GM11168 (cell line): ENCODE results near the gene GOLGA8K.
"Not testable (repeated sequence)": the region's sequence is repeated elsewhere in the genome, so short reads cannot be mapped to it uniquely, and the experiment has no call there.

ENCODE experiments used
- in situ Hi-C: fragments of 300-500 bp; cut with MboI; formaldehyde crosslinking; loops from one replicate; pipeline ENCODE4 v1.12.0; 2022; ENCODE audit warnings: low sequenced_read_pairs; ENCODE audit not compliant: unreplicated experiment

GOLGA8K gene, protein sequence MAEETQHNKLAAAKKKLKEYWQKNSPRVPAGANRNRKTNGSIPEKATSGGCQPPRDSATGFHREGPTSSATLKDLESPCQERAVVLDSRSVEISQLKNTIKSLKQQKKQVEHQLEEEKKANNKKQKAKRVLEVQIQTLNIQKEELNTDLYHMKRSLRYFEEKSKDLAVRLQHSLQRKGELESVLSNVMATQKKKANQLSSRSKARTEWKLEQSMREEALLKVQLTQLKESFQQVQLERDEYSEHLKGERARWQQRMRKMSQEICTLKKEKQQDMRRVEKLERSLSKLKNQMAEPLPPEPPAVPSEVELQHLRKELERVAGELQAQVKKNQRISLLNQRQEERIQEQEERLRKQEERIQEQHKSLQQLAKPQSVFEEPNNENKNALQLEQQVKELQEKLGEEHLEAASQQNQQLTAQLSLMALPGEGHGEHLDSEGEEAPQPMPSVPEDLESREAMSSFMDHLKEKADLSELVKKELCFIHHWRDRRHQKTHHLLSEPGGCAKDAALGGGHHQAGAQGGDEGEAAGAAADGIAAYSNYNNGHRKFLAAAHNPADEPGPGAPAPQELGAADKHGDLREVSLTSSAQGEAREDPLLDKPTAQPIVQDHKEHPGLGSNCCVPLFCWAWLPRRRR

GRCh38 chr15:32403192-32403591 is at the start of gene GOLGA8K:
Gene GOLGA8K, minus strand, starts transcription at chr15:32403292. Its CDS starts 98 bp downstream, at chr15:32403194.
- in situ Hi-C loops, result not testable (repeated sequence)

- in situ Hi-C loops, result not testable (repeated sequence)
Measured at GRCh38 chr15:32440445-32440977, 37.4 kb upstream of the GOLGA8K start.

DNA sequence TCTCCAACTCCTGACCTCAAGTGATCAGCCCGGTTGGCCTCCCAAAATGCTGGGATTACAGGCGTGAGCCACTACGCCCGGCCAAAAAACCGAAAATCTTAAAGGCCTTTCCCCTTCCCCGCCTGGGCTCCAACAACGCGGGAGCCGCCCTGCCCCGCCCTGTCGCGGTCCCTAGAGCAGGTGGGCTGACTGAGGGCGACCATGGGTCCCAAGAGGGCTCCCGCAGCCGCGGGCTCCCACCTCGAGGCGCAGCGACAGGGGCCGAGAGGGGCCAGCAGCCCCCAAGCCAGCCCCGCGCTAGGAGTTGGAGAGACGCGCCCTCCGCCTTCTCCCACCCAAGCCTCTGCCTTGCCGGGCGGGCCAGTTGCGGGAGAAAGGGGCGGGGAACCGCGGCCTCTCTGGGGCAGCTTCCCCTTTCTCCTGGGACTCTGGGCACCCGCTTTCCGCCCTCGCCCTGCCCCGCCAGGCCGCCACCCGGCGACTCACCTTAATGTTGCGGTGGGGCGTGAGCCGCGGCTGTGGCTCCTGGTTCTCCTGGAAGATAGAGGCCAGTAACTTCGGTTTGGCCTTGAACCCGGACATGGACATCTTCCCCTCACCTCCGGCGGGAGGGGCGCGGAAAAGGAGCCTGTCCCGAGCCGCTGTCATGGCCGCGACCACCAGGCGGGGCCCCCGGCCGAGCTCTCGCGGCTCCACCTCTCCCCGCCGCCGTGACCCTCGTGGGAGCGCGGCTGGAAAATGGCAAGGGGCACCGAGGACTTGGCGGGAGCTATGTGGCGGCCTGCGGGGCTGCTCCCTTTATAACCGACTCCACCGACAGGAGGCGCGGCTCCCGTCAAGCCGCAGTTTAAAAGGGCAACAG is 31.2 kb upstream of the GOLGA8K start:
- in situ Hi-C loops, result not testable (repeated sequence)

DNA sequence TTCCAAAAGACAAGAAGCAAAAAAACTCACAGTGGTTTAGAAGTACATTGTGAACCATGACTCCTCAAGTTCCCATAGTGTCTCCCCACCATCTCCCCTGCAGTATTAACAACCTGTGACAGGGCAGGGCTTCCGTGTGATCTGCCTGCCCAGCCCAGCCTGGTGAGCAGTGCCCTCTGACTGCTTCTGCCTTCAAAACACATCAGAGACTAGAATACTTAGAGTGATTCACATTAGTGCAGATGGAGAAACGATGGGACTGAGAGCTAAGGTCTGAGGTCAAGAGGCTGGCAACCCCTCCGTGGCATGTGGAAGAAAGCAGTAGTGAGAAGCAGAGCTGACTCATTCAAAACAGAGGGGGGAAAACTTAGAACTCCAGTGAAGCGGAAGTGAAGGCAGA is 24.5 kb upstream of the GOLGA8K start:
- in situ Hi-C loops, result not testable (repeated sequence)

DNA sequence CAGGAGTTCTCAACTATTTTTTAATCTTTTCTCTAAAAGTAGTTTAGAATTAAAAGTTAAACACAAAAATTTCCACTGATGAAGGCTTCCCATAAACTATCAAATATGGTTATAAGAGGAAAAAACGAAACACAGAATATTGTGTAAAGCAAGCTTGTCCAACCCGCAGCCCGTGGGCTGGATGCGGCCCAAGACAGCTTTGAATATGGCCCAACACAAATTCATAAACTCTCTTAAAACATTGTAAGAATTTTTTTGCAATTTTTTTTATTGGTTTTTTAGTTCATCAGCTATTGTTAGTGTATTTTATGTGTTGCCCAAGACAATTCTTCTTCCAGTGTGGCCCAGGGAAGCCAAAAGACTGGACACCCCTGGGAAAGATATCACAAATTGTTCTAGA is 23.4 kb upstream of the GOLGA8K start:
- in situ Hi-C loops, result not testable (repeated sequence)

GRCh38 chr15:32407903-32408302 is 4.8 kb upstream of the GOLGA8K start:
- in situ Hi-C loops, result not testable (repeated sequence)

GRCh38 chr15:32396522-32396921 is 6.6 kb downstream of the GOLGA8K start:
- in situ Hi-C loops, result not testable (repeated sequence)

DNA sequence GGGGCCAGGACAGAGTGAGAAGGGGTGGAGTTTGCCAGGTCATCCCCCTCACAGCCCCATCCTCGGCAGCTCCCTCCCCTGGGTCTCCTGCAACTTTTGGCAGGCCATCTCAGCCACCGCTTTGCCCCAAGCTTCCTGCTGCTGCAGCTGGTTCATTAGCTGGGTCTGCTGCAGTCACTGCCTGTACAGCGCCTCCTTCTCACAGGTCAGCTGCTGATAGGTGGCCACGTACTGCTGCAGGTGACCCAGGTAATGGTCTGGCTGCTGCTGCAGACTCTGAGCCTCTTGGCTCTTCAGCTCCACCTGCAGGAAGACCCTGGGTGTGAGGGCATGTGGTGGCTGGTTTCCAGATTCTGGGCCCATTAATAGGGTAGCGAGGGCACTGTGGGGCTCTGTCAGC is 8.3 kb downstream of the GOLGA8K start:
- in situ Hi-C loops, result not testable (repeated sequence)

GRCh38 chr15:32388050-32388648 is 14.9 kb downstream of the GOLGA8K start:
- in situ Hi-C loops, result not testable (repeated sequence)

- in situ Hi-C loops, result not testable (repeated sequence)
Measured at GRCh38 chr15:32385823-32386495, 17.1 kb downstream of the GOLGA8K start.

- in situ Hi-C loops, result not testable (repeated sequence)
Measured at GRCh38 chr15:32374185-32374584, 28.9 kb downstream of the GOLGA8K start.

DNA sequence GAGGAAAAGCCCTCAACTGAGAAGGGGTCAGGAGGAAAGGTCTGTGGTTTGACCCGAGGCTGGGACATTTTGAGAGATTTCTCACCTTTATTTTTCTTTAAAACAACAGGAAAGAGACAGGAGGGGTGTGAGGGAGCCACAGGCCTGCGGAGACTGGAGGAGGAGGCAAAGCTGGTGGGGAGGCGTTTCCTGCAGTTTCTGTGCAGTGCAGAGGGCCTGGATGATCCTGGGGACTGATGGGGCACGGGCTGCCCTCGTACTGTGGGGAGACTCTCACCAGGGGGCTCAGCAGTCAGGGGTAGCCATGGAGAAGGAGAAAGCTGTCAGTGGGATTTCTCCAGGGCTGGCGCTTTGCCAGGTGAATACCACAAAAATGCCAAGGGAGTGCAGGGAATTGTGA is 29.4 kb downstream of the GOLGA8K start:
- in situ Hi-C loops, result not testable (repeated sequence)

GRCh38 chr15:32372075-32372474 is 31.0 kb downstream of the GOLGA8K start:
- in situ Hi-C loops, result not testable (repeated sequence)

DNA sequence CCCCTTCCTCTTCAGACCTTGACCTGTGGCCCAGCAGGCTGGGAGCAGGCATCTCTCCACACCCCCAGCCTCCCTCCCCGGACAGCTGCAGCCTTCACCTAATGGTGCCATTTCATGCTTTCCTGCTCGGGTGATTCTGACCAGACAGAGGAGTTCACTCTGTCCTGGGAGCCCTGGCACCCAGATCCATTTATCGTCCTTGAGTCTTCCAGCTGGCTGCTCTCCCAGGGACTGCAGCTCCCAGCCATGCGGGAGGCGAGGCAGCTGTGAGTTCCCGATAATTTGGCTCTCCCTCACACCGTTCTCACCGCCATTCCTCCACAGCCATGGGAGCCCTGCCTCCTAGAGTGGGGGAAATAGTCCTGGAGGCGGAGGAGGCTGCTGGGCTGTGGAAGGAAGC is 32.6 kb downstream of the GOLGA8K start:
- in situ Hi-C loops, result not testable (repeated sequence)

DNA sequence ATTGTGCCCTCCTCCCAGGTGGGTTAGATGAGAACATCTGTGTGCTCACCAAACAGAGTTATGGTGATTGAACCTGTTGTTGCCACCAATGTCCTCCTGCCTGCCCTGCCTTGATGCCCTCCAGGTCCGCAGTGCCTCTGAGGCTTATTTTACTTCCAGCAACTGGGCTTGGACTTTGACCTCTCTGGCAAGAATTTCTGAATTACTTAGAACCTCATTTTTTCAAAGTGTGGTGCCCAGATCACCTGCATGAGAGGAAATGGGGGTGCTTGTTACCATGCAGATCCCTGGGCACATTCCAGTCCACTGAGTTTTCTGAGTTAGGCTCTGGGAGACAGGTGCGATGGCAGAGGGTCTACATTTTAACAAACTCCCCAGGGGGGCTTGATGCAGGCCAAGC is 33.0 kb downstream of the GOLGA8K start:
- in situ Hi-C loops, result not testable (repeated sequence)

- in situ Hi-C loops, result not testable (repeated sequence)
Measured at GRCh38 chr15:32366492-32366891, 36.6 kb downstream of the GOLGA8K start.

DNA sequence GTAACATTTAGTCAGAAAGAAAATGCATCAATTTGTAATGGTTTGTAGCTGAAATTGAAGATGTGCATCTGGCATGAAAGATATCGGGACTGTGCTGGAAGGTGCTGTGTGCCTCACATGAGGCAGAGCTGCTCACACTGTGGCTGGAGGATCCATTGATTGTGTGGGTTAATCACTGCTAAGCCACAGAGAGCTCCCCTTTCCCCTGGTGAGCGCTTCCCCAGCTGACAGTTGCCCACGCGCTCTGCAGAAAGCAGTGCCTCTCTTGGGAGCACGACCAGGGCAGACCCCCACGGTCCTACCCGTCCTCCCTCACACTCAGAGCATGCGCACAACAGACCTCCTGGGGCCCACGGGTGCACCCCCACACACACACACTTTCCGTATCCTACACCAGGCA is 37.1 kb downstream of the GOLGA8K start:
- in situ Hi-C loops, result not testable (repeated sequence)

DNA sequence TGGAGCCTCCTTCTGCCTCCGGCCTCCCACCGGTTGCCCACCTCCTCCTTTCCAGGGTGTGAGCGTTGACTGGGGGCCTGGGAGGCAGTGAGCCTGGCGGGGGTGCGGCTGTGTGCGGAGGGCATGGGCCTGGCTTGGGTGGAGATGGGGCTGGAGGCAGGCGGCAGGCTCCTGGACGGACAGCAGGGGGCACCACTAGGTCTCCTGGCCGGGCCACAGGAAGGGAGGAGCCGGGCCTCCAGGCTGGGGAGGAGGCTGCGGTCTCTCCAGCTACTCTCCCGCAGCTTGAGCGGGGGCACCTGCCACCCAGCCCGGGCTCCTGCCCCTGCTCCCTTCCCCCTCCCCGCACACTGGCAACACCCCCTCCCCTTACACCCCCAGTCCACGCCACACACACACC is 38.1 kb downstream of the GOLGA8K start:
- in situ Hi-C loops, result not testable (repeated sequence)

DNA sequence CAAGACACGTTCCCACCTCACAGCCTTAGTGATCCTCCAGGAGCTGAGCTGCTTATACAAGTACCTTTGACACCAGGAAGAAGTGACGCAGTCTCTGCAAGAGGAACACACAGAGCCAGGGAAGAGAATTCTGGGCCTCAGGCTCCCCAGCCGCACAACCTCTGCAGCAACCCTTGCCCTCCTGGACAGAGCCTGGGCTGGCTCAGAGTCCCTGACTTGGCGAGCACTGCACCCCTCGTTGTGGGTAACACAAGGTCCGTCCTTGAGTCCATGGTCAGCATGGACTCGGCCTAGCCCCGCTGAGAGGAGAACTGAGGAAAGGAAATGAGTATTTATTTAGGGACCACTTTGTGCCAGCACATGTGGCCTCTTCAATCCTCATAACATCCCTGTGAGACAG is 39.6 kb downstream of the GOLGA8K start:
- in situ Hi-C loops, result not testable (repeated sequence)
